Stimulated activated CD4-positive, alpha-beta T cell treated with anti-CD3 and anti-CD28 coated beads, Interleukin-2, amount 100 ng/mL, for 24 hours (primary cell): ENCODE results near the gene MARCKS.
"Not testable (repeated sequence)": the region's sequence is repeated elsewhere in the genome, so short reads cannot be mapped to it uniquely, and the experiment has no call there.

Experiments used
- DNase-seq, 2 donors: peaks; one replicate each; pipeline ENCODE4 v3.0.0-alpha.2; 2020

MARCKS gene

DNA sequence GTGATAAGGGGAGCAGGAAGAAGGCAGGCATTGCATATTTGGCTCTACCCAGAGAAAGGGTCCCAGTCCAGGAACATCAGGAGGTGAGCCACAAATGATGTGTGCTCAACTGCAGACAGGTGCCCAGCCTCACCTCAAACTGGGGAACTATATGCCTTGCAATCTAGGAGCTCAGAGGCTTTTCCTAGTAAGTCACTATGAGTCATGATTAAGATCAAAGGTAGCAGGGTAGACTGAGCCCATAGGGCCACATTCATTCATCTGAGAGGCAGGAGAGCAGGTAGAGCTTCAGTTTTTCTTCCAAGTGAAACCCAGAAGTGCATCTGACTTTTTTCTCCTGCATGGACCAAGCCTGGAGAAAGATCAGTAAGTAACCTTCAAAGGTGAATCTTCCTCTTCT is 31.3 kb downstream of the MARCKS start:
- no peak for DNase-seq

DNA sequence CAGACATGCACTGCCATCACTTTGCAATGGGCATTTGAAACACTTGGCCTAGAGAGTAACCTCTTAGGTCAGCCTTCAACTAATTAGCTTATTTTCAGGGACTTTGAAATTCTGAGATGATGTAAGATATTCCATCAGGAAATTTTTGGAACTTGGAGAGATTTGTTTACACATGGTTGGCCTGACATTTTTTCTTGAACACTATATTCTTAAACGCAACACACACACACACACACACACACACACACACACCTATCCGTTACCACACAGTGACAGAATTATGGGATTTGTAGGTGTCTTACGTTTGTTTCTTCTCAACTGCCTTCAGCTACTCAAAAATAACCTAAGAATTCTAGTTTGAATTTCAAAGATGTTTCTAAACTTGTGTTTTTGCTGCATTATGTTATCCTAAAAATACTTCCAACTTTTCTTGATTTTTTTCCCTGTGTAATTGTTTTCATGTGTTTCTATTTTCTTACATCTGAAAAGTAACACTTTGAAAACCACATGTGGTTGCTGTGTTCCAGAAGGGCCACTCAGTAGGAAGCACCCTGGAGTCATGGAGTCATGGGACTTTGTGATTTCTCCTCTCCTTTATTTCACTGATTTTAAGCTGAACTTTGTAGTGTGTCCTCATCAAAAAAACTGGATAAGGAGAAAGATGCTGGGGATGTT is 31.9 kb downstream of the MARCKS start:
- DNase-seq: no peak

DNA sequence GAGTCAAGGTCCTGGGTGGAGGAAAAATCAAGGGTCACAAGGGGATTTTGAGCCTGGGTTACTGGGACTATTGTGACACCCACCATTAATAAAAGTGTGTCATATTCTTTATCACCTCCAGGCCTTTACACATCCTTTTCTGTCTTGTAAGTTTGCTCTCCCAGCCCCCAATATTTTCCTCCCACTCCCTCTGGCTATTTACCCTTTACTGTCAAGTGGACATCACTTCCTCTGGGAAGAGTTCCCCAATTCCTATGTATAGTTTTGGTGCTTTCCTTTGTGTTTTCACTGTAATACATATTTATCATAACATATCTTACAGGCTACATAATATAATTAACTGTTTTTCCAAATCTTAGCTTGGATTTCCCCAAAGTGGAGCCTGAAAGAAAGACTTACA is 36.3 kb downstream of the MARCKS start:
- no peak for DNase-seq

DNA sequence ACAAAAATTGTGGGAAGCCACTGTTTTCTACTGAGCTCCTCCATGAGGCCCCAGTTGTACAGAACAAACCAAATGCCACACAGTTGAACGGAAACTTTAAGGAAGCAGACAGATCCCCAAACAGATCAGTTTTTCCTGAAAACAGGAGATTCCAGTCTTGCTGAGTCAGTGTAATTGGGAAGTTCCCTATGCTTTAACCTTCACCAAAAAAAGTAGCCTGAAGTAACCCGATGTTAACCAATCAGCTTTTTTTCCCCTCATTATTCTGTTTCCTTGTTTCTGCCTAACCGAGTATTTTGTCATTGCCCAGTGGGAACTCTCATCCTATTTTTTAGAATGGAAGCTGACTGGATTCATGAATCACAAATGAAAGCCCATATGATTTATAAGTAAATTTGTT is 36.7 kb downstream of the MARCKS start:
- no peak for DNase-seq

DNA sequence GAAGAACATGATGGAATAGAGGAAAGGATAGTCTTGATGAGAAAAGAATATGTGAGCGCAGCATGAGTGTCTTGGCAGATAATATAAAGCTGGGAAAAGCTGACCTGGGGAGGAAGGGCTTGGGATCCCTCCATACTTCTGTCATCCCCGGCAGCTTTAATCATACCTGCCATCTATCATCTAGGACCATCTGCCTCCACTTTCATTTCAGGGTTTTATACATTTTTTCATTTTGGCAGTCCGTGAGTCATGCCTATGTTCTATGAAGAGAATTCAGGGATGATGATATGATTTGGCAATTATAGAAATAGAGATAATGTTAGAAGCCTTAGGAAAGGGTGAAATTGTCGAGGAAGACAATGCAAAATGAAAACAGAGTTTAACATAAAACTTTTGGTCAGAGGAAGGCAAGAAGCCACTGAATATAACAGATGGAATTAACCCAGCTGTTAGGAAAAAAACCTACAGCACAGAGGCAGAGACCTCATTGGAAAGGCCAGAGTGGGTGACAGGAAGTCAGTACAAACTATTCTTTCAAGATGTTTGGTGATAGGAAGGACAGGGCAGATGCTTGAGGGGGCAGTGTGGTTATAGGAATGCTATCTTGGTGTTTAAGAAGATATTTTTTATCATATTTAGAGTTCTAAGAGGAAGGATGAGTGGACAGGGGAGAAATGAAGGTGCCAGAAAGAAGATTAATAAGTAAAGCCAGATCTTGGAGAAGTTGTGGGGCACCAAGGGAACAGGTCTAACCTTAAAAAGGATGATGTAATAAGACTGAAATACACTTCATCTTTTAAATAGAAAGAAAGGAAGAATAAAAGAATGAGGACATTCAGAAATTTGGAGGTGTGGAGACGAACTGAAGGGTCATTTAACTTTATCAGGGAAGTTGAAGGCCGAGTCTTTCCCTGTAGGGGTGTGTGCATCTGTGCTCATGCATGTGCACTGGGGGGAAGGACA is 37.8 kb downstream of the MARCKS start:
- DNase-seq: no peak

DNA sequence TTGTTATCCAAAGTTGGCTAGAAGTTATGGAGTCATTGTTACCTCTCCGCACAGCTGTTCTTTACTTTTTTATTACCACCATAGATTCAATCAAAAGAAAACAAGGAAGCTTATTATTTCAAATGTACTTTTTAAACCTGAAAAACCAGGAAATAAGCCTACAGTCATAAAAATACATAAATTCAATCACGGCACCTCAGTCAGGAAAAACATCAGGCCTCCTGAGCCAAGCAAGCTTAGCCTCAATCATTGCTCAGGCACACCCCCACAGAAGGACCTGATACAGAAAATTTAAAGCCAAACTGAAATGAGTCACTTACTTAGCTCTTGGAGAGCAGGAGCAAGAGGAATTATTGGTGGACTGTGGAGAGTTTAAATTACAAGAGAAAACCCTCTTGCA is 44.3 kb downstream of the MARCKS start:
- DNase-seq: no peak

DNA sequence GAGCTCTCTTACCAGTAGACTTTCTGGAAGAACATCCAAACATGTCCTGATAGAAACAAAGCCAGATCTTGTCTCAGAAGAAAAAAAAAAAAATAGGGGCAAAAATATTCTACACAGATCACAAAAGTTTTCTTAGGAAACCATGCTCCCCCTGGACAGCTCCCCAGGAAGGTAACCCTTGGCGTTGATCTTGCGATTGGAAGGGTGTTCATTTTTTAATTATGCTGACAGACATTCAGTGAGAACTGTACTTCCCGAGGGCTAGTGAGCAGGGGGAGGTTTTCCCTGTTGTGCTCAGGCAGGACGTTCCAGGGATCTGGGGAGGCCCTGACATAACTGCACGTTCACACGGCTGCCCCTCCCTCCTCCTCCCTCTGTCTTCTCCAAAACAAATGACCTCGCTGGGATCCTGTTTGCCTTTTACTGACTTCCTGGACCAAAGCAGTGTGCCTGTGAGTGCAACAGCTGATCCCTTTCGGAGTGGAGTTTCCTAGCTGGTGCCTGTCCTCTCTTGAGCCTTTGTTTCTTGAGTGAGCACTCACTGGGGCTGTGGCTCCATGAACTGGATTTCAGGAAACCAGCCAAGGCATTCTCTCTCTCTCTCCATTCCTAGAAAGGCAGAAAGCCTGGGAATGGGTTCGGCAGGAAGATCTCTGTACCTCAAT is 46.7 kb downstream of the MARCKS start:
- DNase-seq: no peak

DNA sequence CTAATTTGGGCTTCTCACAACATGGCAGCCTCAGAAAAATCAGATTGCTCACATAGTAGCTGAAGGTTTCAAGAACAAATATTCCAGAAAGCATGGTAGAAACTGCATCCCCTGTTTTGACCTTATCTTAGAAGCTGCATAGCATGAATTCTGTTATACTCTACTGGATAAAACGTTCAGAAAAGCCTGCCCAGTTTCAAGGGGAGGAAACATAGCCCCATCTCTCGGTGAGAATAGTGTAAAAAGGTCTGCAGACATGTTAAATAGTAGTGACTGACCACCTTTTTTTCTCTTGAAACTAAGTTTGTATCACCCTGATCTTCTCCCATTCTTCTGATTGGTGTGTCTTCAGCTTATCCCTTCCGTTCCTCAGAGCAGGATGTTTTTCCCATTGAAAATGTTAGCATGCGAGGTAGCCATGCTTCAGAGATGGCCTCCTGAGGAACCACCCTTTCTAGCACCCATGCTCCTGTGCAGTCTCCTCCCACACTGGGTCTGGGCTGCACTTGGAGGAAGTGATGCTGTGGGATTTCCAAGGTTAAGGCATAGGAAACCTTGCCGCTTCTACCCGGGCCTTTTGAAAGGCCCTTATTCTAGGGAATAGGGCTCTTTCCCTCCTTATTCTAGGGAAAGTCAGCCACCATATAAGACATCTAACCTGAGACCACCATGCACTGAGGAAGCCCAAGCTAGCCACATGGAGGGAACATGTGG is 50.1 kb downstream of the MARCKS start:
- DNase-seq: no peak

DNA sequence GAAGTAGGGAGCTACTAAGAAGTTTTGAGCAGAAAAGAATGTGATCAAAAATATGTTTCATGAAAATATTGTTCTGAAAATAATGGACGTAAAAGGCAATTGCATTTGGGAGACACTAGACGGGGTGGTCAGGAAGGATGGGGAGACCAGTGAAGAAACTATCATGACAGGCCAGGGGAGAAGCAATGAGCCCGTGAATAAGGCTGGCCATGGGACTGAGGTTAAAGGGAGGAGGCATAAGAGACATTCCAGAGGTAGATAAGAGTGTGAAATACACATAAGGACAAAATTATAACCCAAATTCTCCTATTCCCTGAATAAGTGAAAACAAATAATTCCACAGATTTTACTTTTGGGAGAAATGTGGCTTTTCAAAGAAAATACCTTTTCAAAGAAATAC is 51.7 kb downstream of the MARCKS start:
- DNase-seq: no peak

DNA sequence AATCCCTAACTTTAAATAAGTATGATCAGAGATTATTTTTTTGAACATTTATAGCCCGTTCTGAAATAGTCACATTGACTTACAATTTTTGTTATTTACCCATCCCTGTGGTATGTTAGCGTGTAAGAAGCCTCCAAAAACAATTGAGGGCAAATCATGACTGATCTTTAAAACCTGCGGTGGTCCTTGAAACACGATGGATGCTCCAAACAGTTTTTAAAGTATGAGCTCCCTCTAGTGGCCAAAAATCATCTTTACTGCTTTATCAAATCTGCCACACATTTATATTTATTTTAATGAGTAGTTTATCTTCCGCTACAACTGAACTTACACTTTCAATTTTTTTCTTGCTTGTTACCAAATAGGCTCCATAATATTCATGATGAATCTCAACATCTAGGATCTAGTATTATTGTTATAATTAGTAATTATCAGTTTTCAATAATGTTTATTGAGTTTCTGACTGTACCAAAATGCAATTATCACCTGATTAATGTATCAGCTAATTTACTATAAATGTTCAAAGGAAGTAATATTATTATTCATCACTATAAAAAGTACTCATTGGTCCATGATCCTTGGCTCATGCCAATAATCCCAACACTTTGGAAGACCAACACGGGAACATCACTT is 52.2 kb downstream of the MARCKS start:
- no peak for DNase-seq

DNA sequence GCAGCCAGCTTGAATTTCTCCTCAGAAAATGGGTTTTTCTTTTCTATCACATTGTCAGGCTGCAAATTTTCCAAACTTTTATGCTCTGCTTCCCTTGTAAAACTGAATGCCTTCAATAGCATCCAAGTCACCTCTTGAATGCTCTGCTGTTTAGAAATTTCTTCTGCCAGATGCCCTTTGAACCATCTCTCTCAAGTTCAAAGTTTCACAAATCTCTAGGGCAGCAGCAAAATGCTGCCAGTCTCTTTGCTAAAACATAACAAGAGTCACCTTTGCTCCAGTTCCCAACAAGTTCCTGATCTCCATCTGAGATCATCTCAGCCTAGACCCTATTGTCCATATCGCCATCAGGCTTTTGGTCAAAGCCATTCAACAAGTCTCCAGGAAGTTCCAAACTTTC is 53.1 kb downstream of the MARCKS start:
- not testable (repeated sequence) for DNase-seq
